ENCODE results near the gene PPP6R2.

The PPP6R2 gene

GRCh38 chr22:50315289-50316113, 27.6 kb upstream of the PPP6R2 start:
- ChIA-PET CTCF (interaction anchor here (0.9 to 1.6 kb wide), 5 partner anchors 11 to 63 kb away, joined by 3 to 9 read pairs (median 5); no protein-coding TSS in a partner anchor), POLR2A (interaction anchor here (0.8 kb wide), 1 partner anchor 22 kb away, joined by 4 read pairs; no protein-coding TSS in a partner anchor)
- no peak for DNase-seq (ENCODE audit: low read depth, low spot score)

DNA sequence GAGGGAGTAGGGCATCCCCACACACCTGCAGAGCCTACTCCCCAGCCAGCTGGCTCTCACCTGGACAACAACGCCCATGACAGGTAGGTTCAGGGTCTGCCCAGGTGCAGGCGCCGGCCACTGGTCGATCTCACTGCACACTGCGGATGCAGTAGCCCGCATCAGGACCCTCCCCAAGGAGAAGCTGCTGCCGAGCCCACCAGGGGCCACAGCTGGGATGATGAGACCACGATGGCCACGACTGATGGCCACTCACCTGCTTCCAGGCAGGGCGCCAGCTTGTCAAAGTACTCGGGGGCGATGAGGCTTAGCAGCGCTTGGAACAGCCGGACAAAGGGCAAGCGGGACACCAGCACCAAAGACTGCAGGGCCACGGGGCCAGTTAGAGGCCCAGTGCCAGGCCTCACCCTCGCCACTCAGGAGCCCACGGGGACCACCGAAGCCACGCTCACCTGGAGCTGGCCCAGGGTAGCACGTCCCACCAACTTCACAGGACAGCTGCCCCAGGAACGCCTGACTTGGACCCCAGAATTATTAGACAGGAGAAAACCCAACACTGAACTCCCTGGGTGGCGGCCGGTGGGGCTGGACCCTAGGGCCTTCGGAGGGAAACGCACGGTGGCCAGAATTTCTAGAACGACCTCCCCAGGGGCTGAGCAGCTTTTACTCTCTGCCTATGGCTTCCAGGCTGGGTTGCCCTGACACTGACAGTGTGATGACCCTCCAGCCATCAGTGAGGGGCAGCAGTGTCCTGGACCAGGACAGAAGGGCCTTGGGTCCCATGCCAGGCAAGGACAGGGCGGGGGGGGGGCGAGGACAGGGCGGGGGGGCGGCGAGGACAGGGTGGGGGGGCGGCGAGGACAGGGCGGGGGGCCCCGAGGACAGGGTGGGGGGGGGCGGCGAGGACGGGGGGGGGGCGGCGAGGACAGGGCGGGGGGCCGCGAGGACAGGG, 26.7 kb upstream of the PPP6R2 start:
- TF ChIP-seq CTCF (IDR thresholded peaks at IDR 0.05; ENCODE audit: insufficient read depth, low read length, missing control alignments): no peak
- DNase-seq (ENCODE audit: low read depth, low spot score): no peak
- POLR2A ChIA-PET: no interaction called here
- no peak overlapping the region for H3K4me3 ChIP-seq (ENCODE audit: low read depth, low read length)
- CTCF ChIA-PET: interaction anchor here (1.2 to 2.1 kb wide), 6 partner anchors 10 to 49 kb away, joined by 3 to 9 read pairs (median 5); no protein-coding TSS in a partner anchor

More at GRCh38 chr22:50315289-50316113, 27.6 kb upstream of the PPP6R2 start:
- no peak overlapping the region for H3K4me3 ChIP-seq (ENCODE audit: low read depth, low read length)
- no peak for TF ChIP-seq CTCF (IDR thresholded peaks at IDR 0.05; ENCODE audit: insufficient read depth, low read length, missing control alignments)

GRCh38 chr22:50317178-50317577, 25.9 kb upstream of the PPP6R2 start:
- ChIA-PET CTCF (interaction anchor here (0.7 to 2.1 kb wide), 4 partner anchors 9 to 45 kb away, joined by 3 to 6 read pairs (median 4); partner anchors contain the start of gene DENND6B), POLR2A (no interaction called here)
- no peak overlapping the region for H3K4me3 ChIP-seq (ENCODE audit: low read depth, low read length)
- TF ChIP-seq CTCF (IDR thresholded peaks at IDR 0.05; ENCODE audit: insufficient read depth, low read length, missing control alignments): no peak
- no peak for DNase-seq (ENCODE audit: low read depth, low spot score)

DNA sequence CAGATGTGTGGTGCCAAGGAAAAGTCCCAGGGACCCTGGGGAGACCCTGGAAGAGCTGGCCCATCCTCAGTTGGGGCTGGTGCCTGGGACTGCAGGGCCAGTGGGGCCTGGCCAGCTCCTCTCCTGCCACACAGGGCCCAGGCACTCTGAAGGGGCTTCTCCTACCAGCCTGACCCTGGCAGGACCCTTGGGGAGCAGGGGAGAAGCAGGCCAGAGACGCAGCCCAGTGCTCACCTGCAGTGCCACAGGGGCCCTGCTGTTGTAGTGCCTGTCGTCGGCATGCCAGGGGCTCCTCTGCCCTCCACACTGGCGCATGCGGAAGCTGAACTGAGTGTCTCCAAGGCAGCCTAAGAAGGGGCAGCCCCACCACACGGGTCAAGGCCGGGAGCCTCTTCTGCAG, 25.5 kb upstream of the PPP6R2 start:
- CTCF ChIA-PET: interaction anchor here (0.7 to 2.1 kb wide), 3 partner anchors 9 to 46 kb away, joined by 3 to 6 read pairs (median 4); partner anchors contain the start of gene DENND6B
- no peak for DNase-seq (ENCODE audit: low read depth, low spot score)

GRCh38 chr22:50318356-50318697, 24.8 kb upstream of the PPP6R2 start:
- no peak for TF ChIP-seq CTCF (IDR thresholded peaks at IDR 0.05; ENCODE audit: insufficient read depth, low read length, missing control alignments)
- CTCF ChIA-PET: interaction anchor here (1.6 to 2.1 kb wide), 2 partner anchors 10 to 46 kb away, joined by 4 to 6 read pairs; no protein-coding TSS in a partner anchor
- no peak for DNase-seq (ENCODE audit: low read depth, low spot score)
- no peak overlapping the region for H3K4me3 ChIP-seq (ENCODE audit: low read depth, low read length)
- POLR2A ChIA-PET: no interaction called here

More for the DNA sequence above, 25.5 kb upstream of the PPP6R2 start:
- POLR2A ChIA-PET: no interaction called here
- H3K4me3 ChIP-seq (ENCODE audit: low read depth, low read length): no peak overlapping the region
- no peak for TF ChIP-seq CTCF (IDR thresholded peaks at IDR 0.05; ENCODE audit: insufficient read depth, low read length, missing control alignments)

Measured in AG04449 (cell line).